B cell (primary cell): Measurements from ENCODE around the gene FAM98A. TPM values are rescaled to one million over a fixed set of nuclear protein-coding genes. Genes with fewer than 3 reads are reported as not detected.

Experiments
- ATAC-seq: fragments of 200-7000 bp; cut with Tn5 transposase; one replicate; pipeline ENCODE4 v1.10.0; 2021; ENCODE audit warnings: low read depth, mild to moderate bottlenecking, moderate number of reproducible peaks, moderate library complexity
- CTCF ChIA-PET: fragments of 350-600 bp; sonication (Branson Sonifier 250); formaldehyde crosslinking; loops from one replicate; lab custom pipeline; 2021; ENCODE audit warnings: antibody characterized with exemption, inconsistent platforms; lab: Charles Lee
- POLR2A ChIA-PET: fragments of 350-600 bp; sonication (Branson Sonifier 250); formaldehyde crosslinking; loops from one replicate; lab custom pipeline; 2021; ENCODE audit warnings: antibody characterized with exemption; lab: Charles Lee
- DNase-seq: peaks from one replicate; pipeline ENCODE4 v3.0.0; 2013
- H2AFZ ChIP-seq: 2 replicates; pipeline ENCODE4 v1.6.1; 2012; ENCODE audit warnings: mild to moderate bottlenecking, low read depth, low read length; ENCODE audit not compliant: insufficient read depth, poor library complexity, severe bottlenecking
- H3K27ac ChIP-seq, 2 donors: 1 replicate in 1 of 2; 2 replicates in 1 of 2; pipeline ENCODE4 v1.5.1; 2012 to 2013; ENCODE audit warnings: low read length in 2 of 2, mild to moderate bottlenecking in 2 of 2, moderate library complexity in 1 of 2
- H3K27me3 ChIP-seq, 4 experiments: fragments of 200-600 bp in 1 of 4; sonication (generic) in 1 of 4; replicated peaks in 1 of 4; 1 replicate in 2 of 4; 2 replicates in 2 of 4; pipeline versions ENCODE4 v1.6.1 to v1.7.0; 2013 to 2016; ENCODE audit warnings: low read length in 3 of 4, mild to moderate bottlenecking in 2 of 4, mixed read lengths in 1 of 4, moderate library complexity in 1 of 4; ENCODE audit not compliant: insufficient read depth in 4 of 4, control insufficient read depth in 3 of 4; ENCODE audit errors: control extremely low read depth in 1 of 4
- H3K36me3 ChIP-seq, 2 experiments: replicated peaks in 1 of 2; 1 replicate in 1 of 2; 2 replicates in 1 of 2; pipeline versions ENCODE4 v1.6.1 to v1.7.1; 2013; ENCODE audit warnings: low read length in 1 of 2; ENCODE audit not compliant: insufficient read depth in 2 of 2, control insufficient read depth in 1 of 2; ENCODE audit errors: control extremely low read depth in 1 of 2, extremely low read depth in 1 of 2
- H3K4me1 ChIP-seq, 2 donors: fragments of 200-600 bp in 1 of 2; sonication (generic) in 1 of 2; 1 replicate in 1 of 2; 2 replicates in 1 of 2; pipeline versions ENCODE4 v1.5.1 to v1.6.1; 2013 to 2017; ENCODE audit warnings: low read length in 2 of 2; ENCODE audit not compliant: control insufficient read depth in 2 of 2, insufficient read depth in 2 of 2
- H3K4me2 ChIP-seq: replicated peaks from 2 replicates; pipeline ENCODE3; 2012; ENCODE audit warnings: mild to moderate bottlenecking, low read depth, low read length; ENCODE audit not compliant: poor library complexity, severe bottlenecking
- H3K4me3 ChIP-seq, 5 experiments: fragments of 200-600 bp in 1 of 5; sonication (generic) in 1 of 5; 1 replicate in 3 of 5; 2 replicates in 2 of 5; pipeline versions ENCODE4 v1.5.1 to v1.7.0; 2011 to 2016; ENCODE audit warnings: low read length in 4 of 5, mild to moderate bottlenecking in 4 of 5, low read depth in 2 of 5, control low read depth in 1 of 5, moderate library complexity in 1 of 5; ENCODE audit not compliant: insufficient read depth in 1 of 5; ENCODE audit errors: control extremely low read depth in 1 of 5, extremely low read depth in 1 of 5
- H3K79me2 ChIP-seq: fragments of 200-600 bp; sonication (generic); one replicate; pipeline ENCODE4 v1.6.0; 2016; ENCODE audit warnings: low read length; ENCODE audit not compliant: control insufficient read depth, insufficient read depth
- H3K9ac ChIP-seq: fragments of 200-600 bp; sonication (generic); 2 replicates; pipeline ENCODE4 v1.6.1; 2017; ENCODE audit warnings: mild to moderate bottlenecking, low read length, moderate library complexity
- H3K9me3 ChIP-seq, 3 donors: one replicate each; pipeline versions ENCODE4 v1.6.1 to v1.7.1; 2013; ENCODE audit warnings: low read length in 2 of 3; ENCODE audit not compliant: control insufficient read depth in 2 of 3, insufficient read depth in 1 of 3; ENCODE audit errors: control extremely low read depth in 1 of 3
- H4K20me1 ChIP-seq: 2 replicates; pipeline ENCODE4 v1.6.0; 2012; ENCODE audit warnings: mild to moderate bottlenecking, low read length; ENCODE audit not compliant: insufficient read depth, control insufficient read depth, poor library complexity, severe bottlenecking
- H3K27ac Mint-ChIP-seq: one replicate; pipeline ENCODE4 v1.8.0; 2021; ENCODE audit warnings: mixed read lengths
- H3K27me3 Mint-ChIP-seq: one replicate; pipeline ENCODE4 v1.8.0; 2021; ENCODE audit warnings: mixed read lengths
- H3K4me1 Mint-ChIP-seq: one replicate; pipeline ENCODE4 v1.8.0; 2021; ENCODE audit warnings: mixed read lengths
- H3K4me3 Mint-ChIP-seq: one replicate; pipeline ENCODE4 v1.8.0; 2021; ENCODE audit warnings: mixed read lengths
- H3K9me3 Mint-ChIP-seq: one replicate; pipeline ENCODE4 v1.8.0; 2022; ENCODE audit warnings: mixed read lengths; ENCODE audit not compliant: insufficient read depth
- EZH2 ChIP-seq: IDR thresholded peaks from 2 replicates; pipeline ENCODE4 v1.6.1; 2012; ENCODE audit warnings: borderline replicate concordance, low read depth, mild to moderate bottlenecking, moderate library complexity, low read length; ENCODE audit not compliant: insufficient read depth, poor library complexity, severe bottlenecking
- WGBS: methylation state at CpG from one replicate; pipeline ENCODE4 v1.1.5; 2013; ENCODE audit warnings: missing lambda C conversion rate; ENCODE audit not compliant: insufficient coverage; 5-methylcytosine and 5-hydroxymethylcytosine counted together
- intact Hi-C: fragments of 100-400 bp; cut with micrococcal nuclease; formaldehyde crosslinking; loops from one replicate; pipeline ENCODE4 v1.10.0; 2022
- polyA plus RNA-seq: library from polyadenylated mRNA; depleted of rRNA; stranded (reverse); fragments of >200 nt; gene quantifications from 2 replicates; pipeline ENCODE4 v1.2.3, GENCODE V29; 2012
- total RNA-seq, 2 donors: library from RNA; stranded (reverse); fragments of 120-200 nt in 1 of 2; gene quantifications; 1 replicate in 1 of 2; 2 replicates in 1 of 2; pipeline versions ENCODE4 v1.2.3 to v1.2.4, GENCODE V29; 2013 to 2022
- TF ChIP-seq, protein P1 (sequence below): fragments of 200-600 bp; IDR thresholded peaks from one replicate; pipeline ENCODE4 v1.8.0; 2022; ENCODE audit warnings: antibody characterized with exemption, mild to moderate bottlenecking

Gene FAM98A
- total and polyA plus RNA-seq, 2 donors (not counting 1 experiment from before 2014, with no cell fraction given), result 8.1 to 32.1 TPM

- no peak overlapping the region for H2AFZ ChIP-seq
Observed at GRCh38 chr2:33606100-33606499, 7.0 kb upstream of the FAM98A start.

GRCh38 chr2:33605056-33605455 lies 6.0 kb upstream of the FAM98A start:
- WGBS, result 100% methylated on average over 6 of the region's 6 CpGs
- Histone ChIP-seq H3K4me3 (no peak overlapping the region), H3K27me3 (no peaks in the 10 kb centered on the region), H3K79me2 (peaks cover 6% of the 10 kb centered on the region), H3K4me1 (no peaks in the 10 kb centered on the region), H4K20me1 (no peaks in the 10 kb centered on the region), H3K9ac (no peak overlapping the region), H3K27ac (no peak overlapping the region), H2AFZ (no peak overlapping the region), H3K36me3 (no peaks in the 10 kb centered on the region), H3K9me3 (no peaks in the 10 kb centered on the region), H3K4me2 (no peak overlapping the region)
- Mint-ChIP-seq H3K4me3 (no peak overlapping the region), H3K27me3 (no peaks in the 10 kb centered on the region), H3K4me1 (no peaks in the 10 kb centered on the region), H3K27ac (no peak overlapping the region), H3K9me3 (no peaks in the 10 kb centered on the region)
- ChIA-PET POLR2A (no interaction called here), CTCF (no interaction called here)
- intact Hi-C loops, result no loop called here
- DNase-seq, result no peak
- no peak for ATAC-seq
- TF ChIP-seq EZH2, result no peak
- TF ChIP-seq, protein P1, sequence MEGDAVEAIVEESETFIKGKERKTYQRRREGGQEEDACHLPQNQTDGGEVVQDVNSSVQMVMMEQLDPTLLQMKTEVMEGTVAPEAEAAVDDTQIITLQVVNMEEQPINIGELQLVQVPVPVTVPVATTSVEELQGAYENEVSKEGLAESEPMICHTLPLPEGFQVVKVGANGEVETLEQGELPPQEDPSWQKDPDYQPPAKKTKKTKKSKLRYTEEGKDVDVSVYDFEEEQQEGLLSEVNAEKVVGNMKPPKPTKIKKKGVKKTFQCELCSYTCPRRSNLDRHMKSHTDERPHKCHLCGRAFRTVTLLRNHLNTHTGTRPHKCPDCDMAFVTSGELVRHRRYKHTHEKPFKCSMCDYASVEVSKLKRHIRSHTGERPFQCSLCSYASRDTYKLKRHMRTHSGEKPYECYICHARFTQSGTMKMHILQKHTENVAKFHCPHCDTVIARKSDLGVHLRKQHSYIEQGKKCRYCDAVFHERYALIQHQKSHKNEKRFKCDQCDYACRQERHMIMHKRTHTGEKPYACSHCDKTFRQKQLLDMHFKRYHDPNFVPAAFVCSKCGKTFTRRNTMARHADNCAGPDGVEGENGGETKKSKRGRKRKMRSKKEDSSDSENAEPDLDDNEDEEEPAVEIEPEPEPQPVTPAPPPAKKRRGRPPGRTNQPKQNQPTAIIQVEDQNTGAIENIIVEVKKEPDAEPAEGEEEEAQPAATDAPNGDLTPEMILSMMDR, result no peak

More at GRCh38 chr2:33606100-33606499, 7.0 kb upstream of the FAM98A start:
- Mint-ChIP-seq H3K27ac (no peak overlapping the region), H3K27me3 (no peaks in the 10 kb centered on the region), H3K9me3 (no peaks in the 10 kb centered on the region), H3K4me1 (no peaks in the 10 kb centered on the region), H3K4me3 (no peak overlapping the region)
- no peaks in the 10 kb centered on the region for H3K27me3 ChIP-seq
- no peak for ATAC-seq
- H3K4me3 ChIP-seq, result no peak overlapping the region
- H3K9me3 ChIP-seq, result no peaks in the 10 kb centered on the region
- no peaks in the 10 kb centered on the region for H4K20me1 ChIP-seq
- no peak overlapping the region for H3K9ac ChIP-seq
- no CpG with 5 or more reads among the region's 4 CpGs for WGBS
- no peak overlapping the region for H3K4me2 ChIP-seq
- ChIA-PET POLR2A (no interaction called here), CTCF (no interaction called here)
- H3K27ac ChIP-seq, result no peak overlapping the region
- no peaks in the 10 kb centered on the region for H3K4me1 ChIP-seq
- no peak for DNase-seq
- H3K79me2 ChIP-seq, result no peaks in the 10 kb centered on the region
- intact Hi-C loops, result no loop called here
- no peaks in the 10 kb centered on the region for H3K36me3 ChIP-seq
- TF ChIP-seq, protein P1, result no peak
- TF ChIP-seq EZH2, result no peak
